ENCODE data around the gene PTCHD1.

PTCHD1 gene

GRCh38 chrX:23344904-23345271 lies 10.2 kb downstream of the PTCHD1 start:
- ChIA-PET CTCF (interaction anchor here (1.0 kb wide), 1 partner anchor 20 kb away, joined by 3 read pairs; no protein-coding TSS in a partner anchor), POLR2A (no interaction called here)

GRCh38 chrX:23356189-23356588 lies 21.5 kb downstream of the PTCHD1 start:
- ChIA-PET POLR2A (no interaction called here), CTCF (interaction anchor here (2.2 kb wide), 1 partner anchor 14 kb away, joined by 5 read pairs; no protein-coding TSS in a partner anchor)
- DNase-seq (ENCODE audit: extremely low spot score), result no peak
- TF ChIP-seq CTCF (IDR thresholded peaks at IDR 0.05; ENCODE audit: control extremely low read depth, extremely low read depth, low read depth, missing control alignments), result no peak

More at GRCh38 chrX:23344904-23345271, 10.2 kb downstream of the PTCHD1 start:
- no peak for TF ChIP-seq CTCF (IDR thresholded peaks at IDR 0.05; ENCODE audit: control extremely low read depth, extremely low read depth, low read depth, missing control alignments)
- no peak for DNase-seq (ENCODE audit: extremely low spot score)

- DNase-seq (ENCODE audit: extremely low spot score), result no peak
- no peak for TF ChIP-seq CTCF (IDR thresholded peaks at IDR 0.05; ENCODE audit: control extremely low read depth, extremely low read depth, low read depth, missing control alignments)
- POLR2A ChIA-PET, result no interaction called here
- CTCF ChIA-PET, result interaction anchor here (1.3 kb wide), 1 partner anchor 20 kb away, joined by 3 read pairs; no protein-coding TSS in a partner anchor
Measured at GRCh38 chrX:23364416-23364815, 29.8 kb downstream of the PTCHD1 start.

GRCh38 chrX:23365541-23365940 lies 30.9 kb downstream of the PTCHD1 start:
- no peak for TF ChIP-seq CTCF (IDR thresholded peaks at IDR 0.05; ENCODE audit: control extremely low read depth, extremely low read depth, low read depth, missing control alignments)

GRCh38 chrX:23366914-23367313 lies 32.3 kb downstream of the PTCHD1 start:
- ChIA-PET POLR2A (no interaction called here), CTCF (no interaction called here)
- TF ChIP-seq CTCF (IDR thresholded peaks at IDR 0.05; ENCODE audit: control extremely low read depth, extremely low read depth, low read depth, missing control alignments), result no peak
- no peak for DNase-seq (ENCODE audit: extremely low spot score)

More at GRCh38 chrX:23365541-23365940, 30.9 kb downstream of the PTCHD1 start:
- DNase-seq (ENCODE audit: extremely low spot score), result no peak
- ChIA-PET POLR2A (no interaction called here), CTCF (interaction anchor here (1.1 kb wide), 1 partner anchor 9 kb away, joined by 3 read pairs; no protein-coding TSS in a partner anchor)

GRCh38 chrX:23369027-23369426 lies 34.4 kb downstream of the PTCHD1 start:
- no peak for TF ChIP-seq CTCF (IDR thresholded peaks at IDR 0.05; ENCODE audit: control extremely low read depth, extremely low read depth, low read depth, missing control alignments)
- DNase-seq (ENCODE audit: extremely low spot score), result no peak
- CTCF ChIA-PET, result no interaction called here
- POLR2A ChIA-PET, result no interaction called here
